Measurements from ENCODE around the gene RAP1GAP2.
"Not testable (repeated sequence)": the region's sequence is repeated elsewhere in the genome, so short reads cannot be mapped to it uniquely, and the experiment has no call there.

Gene RAP1GAP2

GRCh38 chr17:2779545-2779944, 16.7 kb upstream of the RAP1GAP2 start:
- TF ChIP-seq CTCF (IDR thresholded peaks at IDR 0.05; ENCODE audit: borderline replicate concordance, control extremely low read depth, extremely low read depth, insufficient read depth, missing control alignments) = no peak
- no peak for DNase-seq (ENCODE audit: low spot score)
- in situ Hi-C loops (cut with MboI; ENCODE audit: low sequenced_read_pairs, unreplicated experiment) = no loop called here

DNA sequence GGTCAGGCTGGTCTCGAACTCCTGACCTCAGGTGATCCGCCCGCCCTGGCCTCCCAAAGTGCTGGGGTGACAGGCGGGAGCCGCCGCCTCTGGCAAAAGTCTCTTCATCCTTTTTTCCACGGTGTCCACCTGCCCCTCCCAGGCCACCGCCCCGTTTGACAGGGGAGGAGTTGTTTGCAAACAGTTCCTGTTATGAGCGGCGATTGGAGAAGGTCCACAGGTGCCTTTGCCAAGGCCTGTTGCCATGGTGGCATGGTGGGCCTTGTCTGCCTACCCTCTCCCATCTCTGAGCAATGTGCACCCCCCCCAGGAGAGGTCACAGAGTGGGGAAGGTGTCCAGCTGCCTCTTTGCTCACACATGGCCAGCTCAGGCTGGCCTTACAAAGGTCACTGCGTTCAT, 16.0 kb upstream of the RAP1GAP2 start:
- in situ Hi-C loops (cut with MboI; ENCODE audit: low sequenced_read_pairs, unreplicated experiment) = no loop called here
- DNase-seq (ENCODE audit: low spot score) = no peak
- TF ChIP-seq CTCF (IDR thresholded peaks at IDR 0.05; ENCODE audit: borderline replicate concordance, control extremely low read depth, extremely low read depth, insufficient read depth, missing control alignments) = no peak

- no peak for TF ChIP-seq CTCF (IDR thresholded peaks at IDR 0.05; ENCODE audit: borderline replicate concordance, control extremely low read depth, extremely low read depth, insufficient read depth, missing control alignments)
- in situ Hi-C loops (cut with MboI; ENCODE audit: low sequenced_read_pairs, unreplicated experiment) = no loop called here
- no peak for DNase-seq (ENCODE audit: low spot score)
These were observed 15.2 kb upstream of the RAP1GAP2 start for GRCh38 chr17:2780931-2781454.

- in situ Hi-C loops (cut with MboI; ENCODE audit: low sequenced_read_pairs, unreplicated experiment) = not testable (repeated sequence)
These were observed 14.6 kb upstream of the RAP1GAP2 start for GRCh38 chr17:2781598-2781997.

GRCh38 chr17:2782055-2782454, 14.2 kb upstream of the RAP1GAP2 start:
- no peak for DNase-seq (ENCODE audit: low spot score)
- in situ Hi-C loops (cut with MboI; ENCODE audit: low sequenced_read_pairs, unreplicated experiment) = no loop called here
- no peak for TF ChIP-seq CTCF (IDR thresholded peaks at IDR 0.05; ENCODE audit: borderline replicate concordance, control extremely low read depth, extremely low read depth, insufficient read depth, missing control alignments)

More at GRCh38 chr17:2781598-2781997, 14.6 kb upstream of the RAP1GAP2 start:
- not testable (repeated sequence) for DNase-seq (ENCODE audit: low spot score)

DNA sequence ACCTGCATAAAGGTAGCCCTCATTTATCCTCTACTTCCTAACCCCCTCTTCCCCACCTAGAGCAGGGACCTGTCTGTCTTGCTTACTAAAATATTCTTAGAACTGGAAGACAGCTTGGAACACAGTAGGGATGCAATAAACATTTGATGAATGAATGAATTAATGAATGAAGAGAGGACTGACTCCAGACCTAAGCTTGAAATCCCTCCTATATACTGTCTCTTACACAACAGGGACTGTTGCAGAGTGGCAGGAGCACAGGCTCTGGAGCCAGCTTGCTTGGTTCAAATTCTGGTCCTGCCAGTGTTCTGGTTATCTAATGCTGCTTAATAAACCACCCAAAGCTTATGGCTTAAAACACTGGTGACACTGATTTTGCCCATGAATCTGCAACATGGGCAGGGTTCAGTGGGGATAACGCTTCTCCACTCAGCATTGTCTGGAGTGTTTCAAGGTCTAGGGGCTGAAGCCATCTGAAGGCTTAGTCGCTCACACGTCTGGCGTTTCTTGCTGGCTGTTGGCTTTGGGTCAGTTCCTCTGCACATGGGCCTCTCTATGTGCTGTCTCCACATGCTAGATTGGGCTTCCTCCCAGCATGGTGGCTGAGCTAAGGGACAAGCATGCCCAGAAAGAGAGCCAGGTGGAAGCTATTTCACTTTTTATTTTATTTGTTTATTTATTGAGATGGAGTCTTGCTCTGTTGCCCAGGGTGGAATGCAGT, 12.8 kb upstream of the RAP1GAP2 start:
- no peak for TF ChIP-seq CTCF (IDR thresholded peaks at IDR 0.05; ENCODE audit: borderline replicate concordance, control extremely low read depth, extremely low read depth, insufficient read depth, missing control alignments)
- in situ Hi-C loops (cut with MboI; ENCODE audit: low sequenced_read_pairs, unreplicated experiment) = no loop called here
- no peak for DNase-seq (ENCODE audit: low spot score)

- in situ Hi-C loops (cut with MboI; ENCODE audit: low sequenced_read_pairs, unreplicated experiment) = no loop called here
- no peak for DNase-seq (ENCODE audit: low spot score)
- TF ChIP-seq CTCF (IDR thresholded peaks at IDR 0.05; ENCODE audit: borderline replicate concordance, control extremely low read depth, extremely low read depth, insufficient read depth, missing control alignments) = no peak
These were observed 11.4 kb upstream of the RAP1GAP2 start for GRCh38 chr17:2784864-2785263.

GRCh38 chr17:2785376-2785775, 10.9 kb upstream of the RAP1GAP2 start:
- DNase-seq (ENCODE audit: low spot score); in situ Hi-C loops (cut with MboI; ENCODE audit: low sequenced_read_pairs, unreplicated experiment): not testable (repeated sequence)
